DND-41 (cell line): ENCODE results near the gene ALG1.
"Not testable (repeated sequence)": the region's sequence is repeated elsewhere in the genome, so short reads cannot be mapped to it uniquely, and the experiment has no call there.

ENCODE experiments used
- ATAC-seq: fragments of 200-7000 bp; cut with Tn5 transposase; 3 replicates; pipeline ENCODE4 v1.9.1; 2021; ENCODE audit warnings: low read depth; ENCODE audit not compliant: insufficient read depth
- DNase-seq: peaks from one replicate; pipeline ENCODE4 v3.0.0-alpha.2; 2020
- H2AFZ ChIP-seq: 2 replicates; pipeline ENCODE4 v1.6.0; 2012; ENCODE audit warnings: low read depth, low read length
- H3K27ac ChIP-seq: 2 replicates; pipeline ENCODE4 v1.5.1; 2012; ENCODE audit warnings: low read length, inconsistent platforms
- H3K27me3 ChIP-seq: fragments of 200-600 bp; sonication (generic); 2 replicates; pipeline ENCODE4 v1.6.0; 2012; ENCODE audit warnings: low read length, mild to moderate bottlenecking, inconsistent platforms; ENCODE audit not compliant: insufficient read depth, poor library complexity
- H3K36me3 ChIP-seq: 2 replicates; pipeline ENCODE4 v1.5.1; 2012; ENCODE audit warnings: low read length, inconsistent platforms; ENCODE audit not compliant: insufficient read depth
- H3K4me1 ChIP-seq: 2 replicates; pipeline ENCODE4 v1.5.1; 2012; ENCODE audit warnings: mild to moderate bottlenecking, low read length; ENCODE audit not compliant: insufficient read depth
- H3K4me2 ChIP-seq: 2 replicates; pipeline ENCODE4 v1.6.0; 2012; ENCODE audit warnings: mild to moderate bottlenecking, moderate library complexity, low read length, inconsistent platforms; ENCODE audit not compliant: insufficient read depth
- H3K4me3 ChIP-seq, 2 experiments: fragments of 200-600 bp in 1 of 2; shearing (Covaris generic) in 1 of 2; 2 replicates each; pipeline ENCODE4 v1.5.1; 2012 to 2016; ENCODE audit warnings: inconsistent platforms in 2 of 2, low read length in 2 of 2, mild to moderate bottlenecking in 2 of 2, low read depth in 1 of 2, moderate library complexity in 1 of 2
- H3K79me2 ChIP-seq: 2 replicates; pipeline ENCODE4 v1.6.0; 2012; ENCODE audit warnings: low read length, inconsistent platforms; ENCODE audit not compliant: insufficient read depth
- H3K9ac ChIP-seq: 2 replicates; pipeline ENCODE4 v1.6.0; 2012; ENCODE audit warnings: low read depth, mild to moderate bottlenecking, inconsistent platforms, low read length, moderate library complexity
- H3K9me3 ChIP-seq: 2 replicates; pipeline ENCODE4 v1.5.1; 2012; ENCODE audit warnings: low read length, moderate library complexity, mild to moderate bottlenecking, inconsistent platforms; ENCODE audit not compliant: insufficient read depth, severe bottlenecking
- H4K20me1 ChIP-seq: 2 replicates; pipeline ENCODE4 v1.6.0; 2012; ENCODE audit warnings: low read length; ENCODE audit not compliant: insufficient read depth
- CTCF ChIP-seq: IDR thresholded peaks from 2 replicates; pipeline ENCODE4 v1.5.1; 2012; ENCODE audit warnings: borderline replicate concordance, low read length, moderate library complexity, mild to moderate bottlenecking; ENCODE audit not compliant: poor library complexity, severe bottlenecking; ENCODE audit errors: extremely low read depth
- EZH2 ChIP-seq: IDR thresholded peaks from 3 replicates; pipeline ENCODE4 v1.6.1; 2012; ENCODE audit warnings: borderline replicate concordance, low read depth, mild to moderate bottlenecking, moderate library complexity, low read length, inconsistent platforms; ENCODE audit not compliant: severe bottlenecking

The ALG1 gene

GRCh38 chr16:5041600-5042133 lies 30.0 kb upstream of the ALG1 start:
- no peaks in the 10 kb centered on the region for H3K79me2 ChIP-seq
- TF ChIP-seq CTCF (no peak), EZH2 (no peak)
- no peak overlapping the region for H2AFZ ChIP-seq
- no peaks in the 10 kb centered on the region; the same call in 1 of the 2 replicates for H4K20me1 ChIP-seq
- DNase-seq = no peak
- H3K36me3 ChIP-seq = no peaks in the 10 kb centered on the region
- no peaks in the 10 kb centered on the region for H3K27me3 ChIP-seq
- no peak overlapping the region for H3K27ac ChIP-seq
- H3K4me1 ChIP-seq = no peaks in the 10 kb centered on the region
- ATAC-seq = no peak
- no peak overlapping the region for H3K9ac ChIP-seq
- no peaks in the 10 kb centered on the region for H3K9me3 ChIP-seq
- H3K4me2 ChIP-seq = no peak overlapping the region
- H3K4me3 ChIP-seq = no peak overlapping the region

- Histone ChIP-seq H3K4me1 (no peaks in the 10 kb centered on the region), H3K36me3 (no peaks in the 10 kb centered on the region), H3K9ac (no peak overlapping the region), H4K20me1 (no peaks in the 10 kb centered on the region; the same call in 1 of the 2 replicates), H3K27ac (no peak overlapping the region), H3K4me2 (no peak overlapping the region), H3K9me3 (no peaks in the 10 kb centered on the region), H3K4me3 (no peak overlapping the region), H3K27me3 (no peaks in the 10 kb centered on the region), H2AFZ (no peak overlapping the region), H3K79me2 (no peaks in the 10 kb centered on the region)
- no peak for TF ChIP-seq EZH2
- TF ChIP-seq CTCF = no peak
- no peak for ATAC-seq
- no peak for DNase-seq
Observed at GRCh38 chr16:5042574-5043171, 29.0 kb upstream of the ALG1 start.

- Histone ChIP-seq H3K27me3 (no peaks in the 10 kb centered on the region), H3K79me2 (no peaks in the 10 kb centered on the region), H3K9me3 (no peaks in the 10 kb centered on the region), H3K4me3 (no peak overlapping the region), H3K4me2 (no peak overlapping the region), H3K4me1 (no peaks in the 10 kb centered on the region), H3K9ac (no peak overlapping the region), H3K27ac (no peak overlapping the region), H2AFZ (no peak overlapping the region), H3K36me3 (no peaks in the 10 kb centered on the region), H4K20me1 (no peaks in the 10 kb centered on the region; the same call in 1 of the 2 replicates)
- no peak for TF ChIP-seq EZH2
- no peak for TF ChIP-seq CTCF
- ATAC-seq = no peak
- DNase-seq = no peak
Observed at GRCh38 chr16:5044011-5044540, 27.6 kb upstream of the ALG1 start.

- not testable (repeated sequence) for H3K79me2 ChIP-seq, H3K4me1 ChIP-seq, H2AFZ ChIP-seq, H3K27ac ChIP-seq, H3K4me2 ChIP-seq, H3K4me3 ChIP-seq, DNase-seq, ATAC-seq, H3K9ac ChIP-seq, H3K36me3 ChIP-seq, H3K27me3 ChIP-seq, H4K20me1 ChIP-seq, H3K9me3 ChIP-seq
Observed at GRCh38 chr16:5044581-5044980, 27.1 kb upstream of the ALG1 start.
